Measurements from ENCODE around the gene SLC27A5.
"Not testable (repeated sequence)": the region's sequence is repeated elsewhere in the genome, so short reads cannot be mapped to it uniquely, and the experiment has no call there.

Gene SLC27A5

DNA sequence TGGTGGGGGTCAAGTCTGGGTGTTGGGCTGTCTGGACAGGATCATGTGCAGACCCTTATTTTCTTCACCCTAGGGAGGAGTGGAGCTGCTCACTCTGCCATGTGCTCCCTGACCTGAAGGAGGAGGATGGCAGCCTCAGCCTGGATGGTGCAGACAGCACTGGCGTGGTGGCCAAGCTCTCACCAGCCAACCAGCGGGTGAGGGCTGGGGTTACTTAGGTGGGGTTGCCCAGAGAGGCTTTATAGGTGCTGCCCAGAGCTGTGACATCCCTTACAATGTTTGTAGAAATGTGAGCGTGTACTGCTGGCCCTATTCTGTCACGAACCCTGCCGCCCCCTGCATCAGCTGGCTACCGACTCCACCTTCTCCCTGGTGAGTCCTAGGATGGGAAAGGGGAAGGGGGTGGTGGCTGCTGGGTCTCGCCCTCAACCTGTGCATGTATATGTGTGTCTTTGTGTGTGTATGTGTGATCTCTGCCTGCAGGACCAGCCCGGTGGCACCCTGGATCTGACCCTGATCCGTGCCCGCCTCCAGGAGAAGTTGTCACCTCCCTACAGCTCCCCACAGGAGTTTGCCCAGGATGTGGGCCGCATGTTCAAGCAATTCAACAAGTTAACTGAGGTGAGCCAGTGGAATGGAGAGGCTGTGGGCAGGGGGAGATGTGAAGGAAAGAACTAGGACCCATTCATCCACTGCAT is 38.0 kb upstream of the SLC27A5 start:
- DNase-seq, result no peak

DNA sequence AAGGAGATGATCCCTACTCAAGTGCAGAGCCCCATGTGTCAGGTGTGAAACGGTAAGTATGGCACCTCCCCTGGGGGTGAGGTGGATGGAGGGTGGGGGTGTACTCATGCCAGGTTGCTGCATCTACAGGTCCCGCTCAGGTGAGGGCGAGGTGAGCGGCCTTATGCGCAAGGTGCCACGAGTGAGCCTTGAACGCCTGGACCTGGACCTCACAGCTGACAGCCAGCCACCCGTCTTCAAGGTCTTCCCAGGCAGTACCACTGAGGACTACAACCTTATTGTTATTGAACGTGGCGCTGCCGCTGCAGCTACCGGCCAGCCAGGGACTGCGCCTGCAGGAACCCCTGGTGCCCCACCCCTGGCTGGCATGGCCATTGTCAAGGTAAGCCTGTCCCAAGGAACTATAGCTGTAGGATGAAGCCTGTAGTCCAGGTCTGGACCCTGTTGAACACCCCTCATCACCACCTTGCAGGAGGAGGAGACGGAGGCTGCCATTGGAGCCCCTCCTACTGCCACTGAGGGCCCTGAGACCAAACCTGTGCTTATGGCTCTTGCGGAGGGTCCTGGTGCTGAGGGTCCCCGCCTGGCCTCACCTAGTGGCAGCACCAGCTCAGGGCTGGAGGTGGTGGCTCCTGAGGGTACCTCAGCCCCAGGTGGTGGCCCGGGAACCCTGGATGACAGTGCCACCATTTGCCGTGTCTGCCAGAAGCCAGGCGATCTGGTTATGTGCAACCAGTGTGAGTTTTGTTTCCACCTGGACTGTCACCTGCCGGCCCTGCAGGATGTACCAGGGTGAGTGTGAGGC is 37.3 kb upstream of the SLC27A5 start:
- DNase-seq, result no peak

DNA sequence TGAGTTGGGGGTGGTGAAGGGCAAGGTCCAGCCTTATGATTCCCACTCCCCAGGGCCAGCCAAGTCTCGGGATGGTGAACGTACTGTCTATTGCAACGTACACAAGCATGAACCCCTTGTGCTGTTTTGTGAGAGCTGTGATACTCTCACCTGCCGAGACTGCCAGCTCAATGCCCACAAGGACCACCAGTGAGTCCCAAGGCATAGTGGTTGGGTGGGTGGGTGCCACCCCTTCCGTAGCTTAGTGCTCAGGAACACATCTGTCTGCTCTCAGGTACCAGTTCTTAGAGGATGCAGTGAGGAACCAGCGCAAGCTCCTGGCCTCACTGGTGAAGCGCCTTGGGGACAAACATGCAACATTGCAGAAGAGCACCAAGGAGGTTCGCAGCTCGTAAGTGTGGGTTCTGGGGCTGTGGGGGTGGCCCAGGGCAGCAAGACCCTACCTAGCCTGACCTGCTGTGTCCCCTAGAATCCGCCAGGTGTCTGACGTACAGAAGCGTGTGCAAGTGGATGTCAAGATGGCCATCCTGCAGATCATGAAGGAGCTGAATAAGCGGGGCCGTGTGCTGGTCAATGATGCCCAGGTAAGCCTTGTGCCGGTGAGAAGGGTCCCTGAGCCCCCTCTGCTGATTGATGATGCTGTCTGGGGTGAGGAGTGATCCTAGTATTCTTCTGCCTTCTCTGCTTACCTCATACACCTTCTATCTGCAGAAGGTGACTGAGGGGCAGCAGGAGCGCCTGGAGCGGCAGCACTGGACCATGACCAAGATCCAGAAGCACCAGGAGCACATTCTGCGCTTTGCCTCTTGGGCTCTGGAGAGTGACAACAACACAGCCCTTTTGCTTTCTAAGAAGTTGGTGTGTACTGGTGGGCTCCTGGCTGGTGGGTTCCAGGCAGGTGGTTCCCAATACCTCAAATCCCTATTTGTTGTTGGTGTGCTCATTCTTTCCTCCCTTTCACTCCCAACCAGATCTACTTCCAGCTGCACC is 35.8 kb upstream of the SLC27A5 start:
- no peak for DNase-seq

DNA sequence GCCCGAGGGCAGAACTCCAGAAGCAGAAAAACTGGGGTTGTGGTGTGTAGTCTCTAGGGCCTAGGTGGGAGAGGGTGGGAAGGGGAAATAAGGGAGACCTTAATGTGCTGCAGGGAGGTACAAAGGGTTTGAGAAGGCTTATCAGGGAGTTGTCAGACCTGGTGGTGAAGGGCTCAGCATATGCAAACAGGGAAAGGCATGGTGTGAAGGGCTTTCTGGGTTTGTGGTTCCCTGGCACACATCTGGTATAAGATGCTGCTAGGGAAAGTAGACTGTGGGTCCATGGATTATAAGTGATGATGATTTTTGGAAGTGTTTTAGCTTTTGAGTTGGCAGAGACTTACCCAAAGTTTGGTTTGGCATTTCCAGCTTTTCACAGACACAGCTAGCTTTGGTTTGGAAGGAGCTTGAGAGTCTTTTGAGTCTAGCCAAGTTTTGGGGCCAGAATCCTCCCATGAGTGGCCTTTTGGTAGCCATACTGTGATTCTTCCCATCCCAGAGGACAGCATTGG is 34.3 kb upstream of the SLC27A5 start:
- DNase-seq, result no peak

DNA sequence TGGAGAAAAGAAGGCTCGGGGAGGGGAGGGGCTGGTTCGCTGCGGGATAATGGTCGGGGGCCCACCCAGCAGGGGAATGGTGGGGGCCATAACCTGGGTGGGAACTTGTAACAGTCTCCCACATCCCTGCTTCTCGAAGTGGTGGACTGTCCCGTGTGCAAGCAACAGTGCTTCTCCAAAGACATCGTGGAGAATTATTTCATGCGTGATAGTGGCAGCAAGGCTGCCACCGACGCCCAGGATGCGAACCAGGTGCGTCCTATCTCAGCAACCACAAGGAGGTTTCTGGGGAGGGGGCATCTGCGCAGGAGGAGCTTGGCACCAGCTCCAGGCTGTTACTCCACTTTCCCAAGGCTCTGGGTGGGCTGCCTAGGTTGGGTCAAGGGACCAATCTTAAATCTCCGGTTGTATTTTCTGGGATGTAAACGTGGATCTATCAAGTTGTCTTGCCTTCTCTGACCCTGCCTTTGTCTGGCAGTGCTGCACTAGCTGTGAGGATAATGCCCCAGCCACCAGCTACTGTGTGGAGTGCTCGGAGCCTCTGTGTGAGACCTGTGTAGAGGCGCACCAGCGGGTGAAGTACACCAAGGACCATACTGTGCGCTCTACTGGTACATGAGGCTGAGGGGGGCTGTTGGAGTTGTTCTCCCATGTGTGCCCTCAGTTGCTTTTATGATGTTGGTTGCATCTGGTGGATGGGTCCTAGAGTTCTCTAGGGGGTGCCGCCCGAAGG is 33.7 kb upstream of the SLC27A5 start:
- DNase-seq, result no peak

DNA sequence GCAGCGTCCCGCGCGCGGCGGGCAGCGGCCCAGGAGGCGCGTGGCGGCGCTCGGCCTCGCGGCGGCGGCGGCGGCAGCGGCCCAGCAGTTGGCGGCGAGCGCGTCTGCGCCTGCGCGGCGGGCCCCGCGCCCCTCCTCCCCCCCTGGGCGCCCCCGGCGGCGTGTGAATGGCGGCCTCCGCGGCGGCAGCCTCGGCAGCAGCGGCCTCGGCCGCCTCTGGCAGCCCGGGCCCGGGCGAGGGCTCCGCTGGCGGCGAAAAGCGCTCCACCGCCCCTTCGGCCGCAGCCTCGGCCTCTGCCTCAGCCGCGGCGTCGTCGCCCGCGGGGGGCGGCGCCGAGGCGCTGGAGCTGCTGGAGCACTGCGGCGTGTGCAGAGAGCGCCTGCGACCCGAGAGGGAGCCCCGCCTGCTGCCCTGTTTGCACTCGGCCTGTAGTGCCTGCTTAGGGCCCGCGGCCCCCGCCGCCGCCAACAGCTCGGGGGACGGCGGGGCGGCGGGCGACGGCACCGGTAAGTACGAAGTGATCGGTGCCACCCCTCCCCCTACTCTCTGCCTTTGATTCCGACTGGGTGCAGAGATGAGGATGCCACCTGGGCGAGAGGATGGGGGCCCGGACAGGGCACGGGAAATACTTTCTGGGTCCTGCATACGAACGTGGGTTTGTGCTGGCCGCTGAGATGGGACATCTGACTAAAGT is 32.9 kb upstream of the SLC27A5 start:
- DNase-seq, result peak; percentile 81

DNA sequence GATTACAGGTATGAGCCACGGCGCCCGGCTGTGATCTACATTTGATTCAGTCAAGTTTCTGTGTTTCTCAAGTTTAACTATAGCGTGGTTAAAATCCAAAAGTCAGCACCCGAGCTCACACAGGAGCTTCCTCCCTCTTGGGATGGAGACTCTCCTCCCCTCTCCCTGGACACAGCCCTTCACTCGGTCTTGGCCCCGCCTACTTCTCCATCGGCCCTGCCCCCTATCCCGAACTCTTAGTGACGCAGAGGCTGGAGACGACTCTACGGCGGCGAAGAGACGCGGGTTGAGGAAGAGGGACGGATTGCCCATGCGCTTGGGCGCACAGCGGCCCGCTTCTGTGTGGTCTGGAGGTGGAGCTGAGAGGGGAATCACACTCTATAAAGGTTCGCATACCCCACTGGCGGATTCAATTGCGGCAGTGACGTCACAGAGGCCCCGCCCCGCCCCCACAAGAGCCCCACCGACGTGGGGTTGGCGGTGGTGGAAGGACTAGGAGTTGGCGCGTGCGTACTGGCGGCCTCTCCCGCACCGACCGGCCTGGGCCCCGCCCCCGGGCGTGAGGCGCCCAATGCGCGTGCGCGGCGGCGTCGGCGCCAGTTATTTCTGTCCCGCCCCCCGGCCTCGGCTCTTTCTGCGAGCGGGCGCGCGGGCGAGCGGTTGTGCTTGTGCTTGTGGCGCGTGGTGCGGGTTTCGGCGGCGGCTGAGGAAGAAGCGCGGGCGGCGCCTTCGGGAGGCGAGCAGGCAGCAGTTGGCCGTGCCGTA is 32.2 kb upstream of the SLC27A5 start, which contains the start of gene TRIM28:
Gene TRIM28, plus strand, starts transcription at position 239 of the 765 bp plus-strand sequence. CDS start 694 bp downstream, outside the sequence.
- peak; percentile 100 for DNase-seq

DNA sequence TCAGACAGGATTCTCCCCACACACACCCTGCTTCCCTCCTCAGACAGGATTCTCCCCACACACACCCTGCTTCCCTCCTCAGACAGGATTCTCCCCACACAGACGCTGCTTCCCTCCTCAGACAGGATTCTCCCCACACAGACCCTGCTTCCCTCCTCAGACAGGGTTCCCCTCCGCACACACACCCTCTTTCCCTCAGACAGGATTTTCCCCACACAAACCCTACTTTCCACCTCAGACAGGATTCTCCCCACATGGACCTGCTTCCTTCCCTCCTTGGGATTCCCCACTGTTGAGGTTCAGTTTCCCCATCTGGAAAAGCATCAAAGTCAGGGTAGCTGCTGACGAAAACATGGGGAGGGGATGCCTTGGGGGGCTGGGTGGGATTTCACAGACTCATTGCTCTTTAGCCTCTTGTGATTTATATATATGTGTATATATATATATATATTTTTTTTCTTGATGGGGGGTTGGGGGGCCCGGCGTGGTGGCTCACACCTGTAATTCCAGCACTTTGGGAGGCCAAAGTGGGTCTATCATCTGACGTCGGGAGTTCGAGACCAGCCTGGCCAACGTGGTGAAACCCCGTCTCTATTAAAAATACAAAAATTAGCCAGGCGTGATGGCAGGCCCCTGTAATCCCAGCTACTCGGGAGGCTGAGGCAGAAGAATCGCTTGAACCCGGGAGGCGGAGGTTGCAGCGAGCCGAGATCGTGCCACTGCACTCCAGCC is 31.0 kb upstream of the SLC27A5 start:
- not testable (repeated sequence) for DNase-seq

DNA sequence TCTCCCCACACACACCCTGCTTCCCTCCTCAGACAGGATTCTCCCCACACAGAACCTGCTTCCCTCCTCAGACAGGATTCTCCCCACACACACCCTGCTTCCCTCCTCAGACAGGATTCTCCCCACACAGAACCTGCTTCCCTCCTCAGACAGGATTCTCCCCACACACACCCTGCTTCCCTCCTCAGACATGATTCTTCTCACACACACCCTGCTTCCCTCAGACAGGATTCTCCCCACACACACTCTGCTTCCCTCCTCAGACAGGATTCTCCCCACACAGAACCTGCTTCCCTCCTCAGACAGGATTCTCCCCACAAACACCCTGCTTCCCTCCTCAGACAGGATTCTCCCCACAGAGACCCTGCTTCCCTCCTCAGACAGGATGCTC is 27.4 kb upstream of the SLC27A5 start:
- DNase-seq, result not testable (repeated sequence)

DNA sequence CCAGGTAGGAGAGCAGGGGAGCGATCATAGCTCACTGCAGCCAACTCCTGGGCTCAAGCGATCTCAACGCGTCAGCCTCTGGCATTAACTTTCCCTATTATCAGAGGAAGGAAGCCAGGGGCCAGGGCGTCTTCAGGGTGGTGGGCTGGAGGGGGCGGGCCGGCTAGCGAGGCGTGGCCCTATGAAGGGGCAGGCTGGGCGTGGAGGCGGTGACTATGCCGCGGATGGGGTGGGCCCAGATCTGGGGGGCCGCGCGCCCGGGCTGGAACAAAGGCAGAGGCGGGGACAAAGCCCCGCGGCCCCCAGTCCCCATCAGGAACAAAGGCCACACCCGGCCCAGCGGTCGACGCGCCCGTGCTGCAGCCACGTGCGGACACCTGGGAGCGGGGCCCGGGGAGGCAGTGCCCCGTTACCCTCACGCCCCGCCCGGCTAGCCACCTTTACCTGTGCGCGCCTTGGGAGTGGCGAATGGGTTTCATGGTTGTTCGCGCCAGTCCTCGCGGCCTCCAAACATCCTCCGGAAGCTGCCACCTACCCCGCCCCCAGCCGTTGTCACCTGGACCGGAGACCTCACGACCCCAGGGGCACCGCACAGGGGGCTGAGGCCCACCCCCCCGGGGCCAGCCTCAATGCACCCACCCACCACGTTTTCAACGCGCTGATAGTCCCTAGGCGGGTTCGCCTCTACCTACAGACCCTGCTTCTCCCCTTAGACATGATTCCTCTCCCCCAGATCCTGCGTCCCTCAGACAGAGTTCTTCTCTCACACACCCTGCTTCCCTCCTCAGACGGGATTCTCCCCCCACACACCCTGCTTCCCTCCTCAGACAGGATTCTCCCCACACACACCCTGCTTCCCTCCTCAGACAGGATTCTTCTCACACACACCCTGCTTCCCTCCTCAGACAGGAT is 26.7 kb upstream of the SLC27A5 start:
- peak; percentile 60 for DNase-seq

DNA sequence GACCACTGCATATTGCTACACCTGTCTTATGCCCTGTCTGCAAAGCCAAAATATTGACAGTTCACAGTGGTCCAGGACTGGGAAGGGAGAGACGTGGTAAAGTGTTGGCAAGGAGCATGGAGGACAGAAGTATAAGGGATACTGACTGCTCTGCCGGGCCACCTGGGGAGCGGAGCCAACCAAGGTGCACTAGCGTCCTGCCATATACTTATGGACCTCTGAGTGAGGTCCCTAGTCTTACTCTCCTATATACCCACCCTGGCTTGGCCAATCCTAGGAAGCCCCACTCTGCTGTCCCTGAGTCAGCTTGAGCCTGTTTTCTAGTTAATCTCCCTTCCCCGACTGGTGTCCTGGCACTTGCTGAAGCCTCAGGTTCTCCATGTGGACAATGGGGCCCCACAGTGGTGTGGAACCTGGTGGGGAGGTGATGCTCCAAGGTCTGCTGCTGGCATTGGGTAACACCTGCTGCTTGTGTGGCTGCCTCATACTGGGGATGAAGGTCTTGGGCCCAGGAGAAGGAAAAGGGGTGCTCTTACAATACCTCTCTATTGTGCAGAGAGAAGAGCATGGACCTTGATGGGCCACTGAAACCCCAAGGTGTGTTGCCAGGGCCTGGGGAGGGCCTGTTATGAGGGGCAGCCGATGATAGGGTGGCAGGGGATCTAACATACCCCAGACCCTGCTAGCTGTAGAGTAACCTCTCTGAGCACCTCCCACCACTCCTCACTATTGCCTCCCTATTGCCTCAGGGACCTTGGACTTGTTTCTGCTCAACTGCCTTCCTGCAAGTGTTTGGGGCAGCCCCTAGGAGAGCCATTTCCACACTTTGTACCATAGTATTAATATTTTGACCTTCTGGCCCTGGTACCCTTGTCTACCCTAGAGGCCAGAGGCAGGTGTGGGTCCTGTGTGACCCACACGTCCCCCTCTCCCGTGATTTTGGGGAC is 25.3 kb upstream of the SLC27A5 start:
- DNase-seq, result no peak

DNA sequence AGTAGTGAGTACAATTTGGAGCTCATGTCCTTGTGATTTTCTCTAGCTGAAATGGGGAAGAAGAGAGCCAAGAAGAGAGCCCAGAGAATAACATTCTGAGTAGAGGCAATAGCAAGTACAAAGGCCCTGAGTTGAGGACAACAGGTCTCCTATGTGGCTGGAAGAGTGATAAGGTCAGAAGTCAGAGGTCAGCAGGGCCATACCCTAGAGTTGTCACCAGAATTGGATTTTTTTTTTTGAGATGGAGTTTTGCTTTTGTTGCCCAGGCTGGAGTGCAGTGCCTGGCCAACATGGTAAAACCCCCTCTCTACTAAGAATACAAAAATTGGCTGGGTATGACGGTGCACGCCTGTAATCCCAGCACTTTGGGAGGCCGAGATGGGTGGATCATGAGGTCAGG is 24.1 kb upstream of the SLC27A5 start:
- DNase-seq, result no peak

DNA sequence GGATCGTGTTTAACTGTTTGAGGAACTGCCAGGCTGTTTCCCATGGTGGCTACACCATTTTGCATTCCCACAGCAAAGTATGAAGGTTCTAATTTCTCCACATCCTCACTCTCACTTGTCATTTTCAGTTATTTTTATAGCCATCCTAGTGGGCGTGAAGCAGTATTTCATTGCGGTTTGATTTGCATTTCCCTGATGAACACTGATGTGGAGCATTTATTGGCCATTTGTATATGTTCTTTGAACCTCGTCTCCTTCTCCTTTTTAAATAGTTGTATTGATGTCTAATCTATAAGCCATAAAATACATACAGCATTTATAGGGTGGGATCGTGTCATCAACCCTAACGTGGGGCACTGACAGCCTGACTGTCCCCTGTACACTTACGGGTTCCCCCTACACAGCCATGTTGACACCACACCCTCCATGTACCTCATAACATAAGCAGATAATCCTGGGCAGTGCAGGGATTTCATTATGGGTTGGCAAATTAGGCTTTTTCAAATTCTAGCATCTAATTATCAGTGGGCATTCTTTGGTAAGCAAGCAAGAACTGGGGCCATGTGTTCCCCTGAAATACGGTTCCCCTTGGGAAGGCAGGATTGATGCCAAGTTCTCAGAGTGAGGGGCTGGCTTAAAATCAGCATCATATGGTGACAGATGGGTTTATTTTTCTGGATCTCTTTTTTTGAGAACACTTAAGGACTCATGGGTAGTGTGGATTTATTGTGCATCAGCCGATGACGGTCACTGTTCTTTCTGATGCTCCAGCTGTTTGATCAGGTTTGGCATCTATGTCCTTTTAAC is 19.4 kb upstream of the SLC27A5 start:
- no peak for DNase-seq

DNA sequence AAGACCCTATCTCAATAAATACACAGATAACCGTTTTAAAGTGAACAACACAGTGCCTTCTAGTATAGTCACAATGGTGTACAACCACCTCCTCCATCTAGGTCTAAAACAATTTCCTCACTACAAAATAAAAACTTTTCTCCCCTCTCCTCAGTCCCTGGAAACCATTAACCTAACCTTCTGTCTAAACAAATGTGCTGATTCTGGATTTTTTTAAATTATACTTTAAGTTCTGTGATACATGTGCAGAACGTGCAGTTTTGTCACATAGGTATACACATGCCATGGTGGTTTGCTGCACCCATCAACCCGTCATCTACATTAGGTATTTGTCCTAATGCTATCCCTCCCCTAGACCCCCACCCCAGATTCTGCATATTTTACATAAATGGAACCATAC is 17.6 kb upstream of the SLC27A5 start:
- DNase-seq, result no peak

DNA sequence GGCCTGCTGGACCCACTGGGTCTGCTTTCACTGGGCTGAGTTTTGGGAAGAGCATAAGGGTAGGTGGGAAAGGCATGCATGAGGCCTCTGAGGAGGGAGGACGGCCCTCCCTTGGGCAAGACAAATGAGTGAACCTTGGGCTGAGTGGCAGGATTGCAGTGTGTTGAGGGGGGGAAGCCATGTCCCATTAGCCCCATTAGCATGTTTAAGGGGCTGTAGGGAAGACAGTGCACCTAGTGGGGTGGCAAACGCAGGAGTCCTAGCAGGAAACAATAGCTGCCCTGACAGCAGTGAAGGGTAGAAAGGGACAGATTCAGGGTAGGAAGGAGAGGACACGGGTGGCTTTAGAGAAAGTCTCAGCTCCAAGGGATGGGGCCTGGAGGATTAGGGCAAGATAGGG is 10.9 kb upstream of the SLC27A5 start:
- DNase-seq, result no peak

DNA sequence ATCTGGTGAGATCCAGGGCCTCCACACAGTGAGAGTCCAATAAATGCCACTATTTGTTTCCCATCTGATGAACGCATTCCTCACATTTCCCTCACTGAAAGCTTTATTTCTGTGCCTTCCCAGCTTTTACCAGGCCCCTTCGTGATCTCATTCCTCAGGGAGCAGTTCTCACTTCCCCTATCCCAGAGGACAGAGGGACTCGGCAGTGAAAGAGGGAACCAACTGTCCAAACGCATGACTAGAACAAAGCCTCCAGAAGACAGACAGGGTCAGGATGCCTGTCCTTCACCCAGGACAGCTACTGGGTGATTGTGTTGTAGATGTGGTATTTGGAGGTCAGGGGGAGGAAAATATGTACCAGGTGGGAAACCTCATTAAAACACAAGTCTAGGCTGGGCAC is 9.9 kb upstream of the SLC27A5 start:
- no peak for DNase-seq

DNA sequence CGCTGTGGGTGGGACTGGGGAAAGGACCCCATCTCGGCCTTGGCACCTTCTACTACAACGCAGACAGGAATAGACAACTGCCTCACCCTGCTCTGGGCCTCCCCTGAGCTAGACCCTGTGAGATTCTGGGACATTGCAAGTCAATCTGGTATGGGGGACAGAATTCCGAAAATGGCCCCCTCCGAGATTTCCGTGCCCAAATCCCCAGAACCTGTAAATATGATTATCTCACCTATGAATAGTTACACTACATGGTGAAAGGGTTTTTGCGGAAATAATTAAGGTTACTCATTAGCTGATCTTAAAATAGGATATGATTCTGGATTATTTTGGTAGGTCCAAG is 8.4 kb upstream of the SLC27A5 start:
- DNase-seq, result no peak

Measured in CD4-positive, alpha-beta T cell treated with Interleukin-17A for 4 hours (primary cell).